Activated CD8-positive, alpha-beta T cell treated with anti-CD3 and anti-CD28 coated beads for 36 hours (primary cell): ENCODE data around the gene RPP40. TPM values are rescaled to one million over a fixed set of nuclear protein-coding genes. Genes with fewer than 3 reads are reported as not detected.
A peak's percentile ranks its signal among the peaks of the same experiment; 100 is the strongest.
"Not testable (repeated sequence)": the region's sequence is repeated elsewhere in the genome, so short reads cannot be mapped to it uniquely, and the experiment has no call there.

Source experiments
- ATAC-seq: fragments of 200-7000 bp; cut with Tn5 transposase; one replicate; pipeline ENCODE4 v1.10.0; 2021; ENCODE audit warnings: mild to moderate bottlenecking, moderate library complexity
- CTCF ChIA-PET: fragments of 350-600 bp; sonication (Branson Sonifier 250); formaldehyde crosslinking; loops from one replicate; lab custom pipeline; 2021; ENCODE audit warnings: antibody characterized with exemption; lab: Charles Lee
- POLR2A ChIA-PET: fragments of 350-600 bp; sonication (Branson Sonifier 250); formaldehyde crosslinking; loops from one replicate; lab custom pipeline; 2021; ENCODE audit warnings: antibody characterized with exemption; lab: Charles Lee
- DNase-seq: peaks from one replicate; pipeline ENCODE4 v3.0.0-alpha.2; 2020
- H3K27ac Mint-ChIP-seq: one replicate; pipeline ENCODE4 v1.8.0; 2021; ENCODE audit warnings: mild to moderate bottlenecking, mixed read lengths
- H3K27me3 Mint-ChIP-seq: one replicate; pipeline ENCODE4 v1.8.0; 2021; ENCODE audit warnings: mixed read lengths
- H3K36me3 Mint-ChIP-seq: one replicate; pipeline ENCODE4 v1.8.0; 2021; ENCODE audit warnings: low read depth, mixed read lengths
- H3K4me1 Mint-ChIP-seq: one replicate; pipeline ENCODE4 v1.8.0; 2021; ENCODE audit warnings: low read depth, mixed read lengths
- H3K4me3 Mint-ChIP-seq: one replicate; pipeline ENCODE4 v1.8.0; 2021; ENCODE audit warnings: mild to moderate bottlenecking, moderate library complexity, mixed read lengths
- H3K9me3 Mint-ChIP-seq: one replicate; pipeline ENCODE4 v1.8.0; 2021; ENCODE audit warnings: mixed read lengths
- intact Hi-C: fragments of 100-400 bp; cut with micrococcal nuclease; formaldehyde crosslinking; loops from one replicate; pipeline ENCODE4 v1.10.0; 2022
- total RNA-seq, 2 experiments: library from RNA; stranded (reverse); gene quantifications; one replicate each; pipeline ENCODE4 v1.2.3, GENCODE V29; 2021
- TF ChIP-seq, protein P1 (sequence below): fragments of 200-600 bp; IDR thresholded peaks from one replicate; pipeline ENCODE4 v1.8.0; 2022; ENCODE audit warnings: antibody characterized with exemption, mild to moderate bottlenecking

RPP40 gene
- total RNA-seq, 2 experiments from 2014 or later = 9.5 to 11.1 TPM

DNA sequence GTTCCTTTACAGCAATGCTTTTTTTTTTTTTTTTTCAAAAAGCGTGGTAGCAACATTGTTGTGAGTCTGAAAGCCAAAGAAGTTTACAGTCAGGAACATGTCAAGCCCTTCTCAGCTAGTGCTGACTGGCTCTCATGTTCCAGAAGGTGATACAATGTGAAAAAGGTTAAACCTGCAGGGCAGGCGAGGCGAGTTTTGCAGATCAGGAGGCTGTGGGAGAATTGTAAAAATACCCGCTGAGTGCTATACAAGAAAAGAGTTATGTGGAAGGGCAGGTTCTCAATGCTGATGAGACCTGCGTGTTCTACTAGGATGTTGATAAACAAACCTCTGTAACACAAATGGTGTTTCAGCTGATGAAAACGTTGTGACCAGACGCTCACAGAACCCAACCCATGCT, 30.9 kb upstream of the RPP40 start:
- ATAC-seq (no peak), DNase-seq (no peak)
- peaks cover 8% of the 10 kb centered on the region for H3K4me1 Mint-ChIP-seq
- peaks cover 2% of the 10 kb centered on the region for H3K9me3 Mint-ChIP-seq
- no peaks in the 10 kb centered on the region for H3K27me3 Mint-ChIP-seq
- POLR2A ChIA-PET = no interaction called here
- no peak overlapping the region for H3K27ac Mint-ChIP-seq
- intact Hi-C loops = no loop called here
- TF ChIP-seq, protein P1, sequence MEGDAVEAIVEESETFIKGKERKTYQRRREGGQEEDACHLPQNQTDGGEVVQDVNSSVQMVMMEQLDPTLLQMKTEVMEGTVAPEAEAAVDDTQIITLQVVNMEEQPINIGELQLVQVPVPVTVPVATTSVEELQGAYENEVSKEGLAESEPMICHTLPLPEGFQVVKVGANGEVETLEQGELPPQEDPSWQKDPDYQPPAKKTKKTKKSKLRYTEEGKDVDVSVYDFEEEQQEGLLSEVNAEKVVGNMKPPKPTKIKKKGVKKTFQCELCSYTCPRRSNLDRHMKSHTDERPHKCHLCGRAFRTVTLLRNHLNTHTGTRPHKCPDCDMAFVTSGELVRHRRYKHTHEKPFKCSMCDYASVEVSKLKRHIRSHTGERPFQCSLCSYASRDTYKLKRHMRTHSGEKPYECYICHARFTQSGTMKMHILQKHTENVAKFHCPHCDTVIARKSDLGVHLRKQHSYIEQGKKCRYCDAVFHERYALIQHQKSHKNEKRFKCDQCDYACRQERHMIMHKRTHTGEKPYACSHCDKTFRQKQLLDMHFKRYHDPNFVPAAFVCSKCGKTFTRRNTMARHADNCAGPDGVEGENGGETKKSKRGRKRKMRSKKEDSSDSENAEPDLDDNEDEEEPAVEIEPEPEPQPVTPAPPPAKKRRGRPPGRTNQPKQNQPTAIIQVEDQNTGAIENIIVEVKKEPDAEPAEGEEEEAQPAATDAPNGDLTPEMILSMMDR = no peak
- CTCF ChIA-PET = no interaction called here
- peaks cover 2% of the 10 kb centered on the region for H3K36me3 Mint-ChIP-seq
- no peak overlapping the region for H3K4me3 Mint-ChIP-seq

DNA sequence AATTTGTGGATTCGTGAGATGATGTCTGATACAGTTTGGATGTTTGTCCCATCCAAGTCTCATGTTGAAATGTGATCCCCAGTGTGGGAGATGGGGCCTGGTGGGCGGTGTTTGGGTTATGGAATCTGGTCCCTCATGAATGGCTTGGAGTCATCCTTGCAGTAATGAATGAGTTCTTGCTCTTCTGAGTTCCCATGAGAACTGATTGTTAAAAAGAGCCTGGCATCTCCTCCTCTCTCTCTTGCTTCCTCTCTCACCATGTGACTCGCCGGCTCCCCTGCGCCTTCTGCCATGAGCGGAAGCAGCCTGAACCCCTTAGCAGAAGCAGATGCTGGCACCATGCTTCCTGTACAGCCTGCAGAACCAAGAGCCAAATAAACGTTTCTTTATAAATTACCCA, 30.5 kb upstream of the RPP40 start:
- Mint-ChIP-seq H3K36me3 (peaks cover 2% of the 10 kb centered on the region), H3K27ac (no peak overlapping the region), H3K9me3 (peaks cover 2% of the 10 kb centered on the region), H3K4me3 (no peak overlapping the region), H3K27me3 (no peaks in the 10 kb centered on the region), H3K4me1 (peaks cover 8% of the 10 kb centered on the region)
- TF ChIP-seq, protein P1 = no peak
- DNase-seq = no peak
- POLR2A ChIA-PET = no interaction called here
- no peak for ATAC-seq
- intact Hi-C loops = no loop called here
- CTCF ChIA-PET = no interaction called here

DNA sequence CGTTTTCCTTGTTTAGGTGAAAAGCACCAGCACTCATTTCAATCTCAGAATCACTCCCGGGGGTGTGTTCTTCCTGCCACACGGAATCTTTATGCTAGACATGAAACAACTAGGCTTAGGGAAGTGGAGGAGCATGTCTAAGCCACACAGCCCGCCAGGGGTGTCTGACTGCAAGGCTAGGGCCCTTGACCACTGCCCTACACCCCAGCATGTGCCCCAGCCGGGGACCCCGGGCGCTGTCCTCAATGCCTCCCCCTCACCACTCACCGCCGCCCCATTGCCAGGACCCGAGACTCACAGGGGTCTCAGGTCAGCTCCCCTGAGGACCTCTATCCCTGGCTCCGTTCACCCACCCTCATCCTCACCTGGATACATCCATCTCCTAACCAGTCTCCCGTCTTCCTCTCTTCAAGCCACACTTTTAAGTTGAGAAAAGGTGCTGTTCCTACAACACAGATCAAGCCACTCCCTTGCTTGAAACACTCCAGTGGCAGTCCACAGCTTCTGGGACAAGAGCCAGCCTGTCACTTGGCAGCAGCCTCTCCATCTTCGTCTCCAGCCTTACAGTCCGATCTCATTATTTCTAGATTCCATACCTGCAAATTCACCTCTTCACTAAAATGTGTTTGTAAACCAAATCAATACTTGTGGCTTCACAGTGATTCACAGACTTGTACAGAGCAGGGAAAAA, 29.5 kb upstream of the RPP40 start:
- DNase-seq, intact Hi-C loops, H3K27ac Mint-ChIP-seq, H3K9me3 Mint-ChIP-seq, H3K4me3 Mint-ChIP-seq, POLR2A ChIA-PET, H3K27me3 Mint-ChIP-seq, H3K36me3 Mint-ChIP-seq, CTCF ChIA-PET, H3K4me1 Mint-ChIP-seq, ATAC-seq: not testable (repeated sequence)

DNA sequence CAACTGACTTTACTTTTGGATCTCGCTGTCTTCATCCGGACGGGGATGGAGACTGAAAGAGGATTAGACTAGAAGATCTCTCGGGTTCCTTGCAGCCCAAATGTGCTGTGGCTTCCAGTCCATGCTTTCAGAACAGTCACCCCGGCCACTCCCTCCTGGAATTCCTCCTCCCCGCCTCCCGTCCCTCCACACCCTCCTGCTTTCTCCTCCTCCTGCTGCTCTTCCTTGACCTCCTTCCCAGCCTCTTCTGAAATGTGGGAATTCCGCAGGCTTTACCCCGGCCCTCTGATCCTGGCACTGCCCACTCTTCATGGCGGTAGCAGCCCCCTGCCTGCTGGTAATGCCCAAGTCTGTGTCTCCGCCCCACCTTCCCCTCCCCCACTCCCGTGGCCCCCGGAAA, 28.9 kb upstream of the RPP40 start:
- ATAC-seq, CTCF ChIA-PET: not testable (repeated sequence)

GRCh38 chr6:5031150-5031549, 27.3 kb upstream of the RPP40 start:
- Mint-ChIP-seq H3K4me1 (peaks cover 12% of the 10 kb centered on the region), H3K27me3 (no peaks in the 10 kb centered on the region), H3K4me3 (no peak overlapping the region), H3K9me3 (peaks cover 2% of the 10 kb centered on the region), H3K36me3 (peaks cover 2% of the 10 kb centered on the region), H3K27ac (peak overlapping the region; percentile 78)
- ATAC-seq = no peak
- ChIA-PET POLR2A (no interaction called here), CTCF (interaction anchor here (0.6 to 2.1 kb wide), 13 partner anchors 7 to 1013 kb away, joined by 3 to 13 read pairs (median 4); partner anchors contain the start of gene RPP40)
- TF ChIP-seq, protein P1 = no peak
- no peak for DNase-seq
- intact Hi-C loops = no loop called here

More for the DNA sequence above, 28.9 kb upstream of the RPP40 start:
- intact Hi-C loops, H3K27me3 Mint-ChIP-seq, H3K9me3 Mint-ChIP-seq, POLR2A ChIA-PET, H3K4me3 Mint-ChIP-seq, H3K36me3 Mint-ChIP-seq, H3K4me1 Mint-ChIP-seq, H3K27ac Mint-ChIP-seq, DNase-seq: not testable (repeated sequence)

GRCh38 chr6:5030596-5031136, 26.8 kb upstream of the RPP40 start:
- POLR2A ChIA-PET = interaction anchor here (0.7 kb wide), 1 partner anchor 23 kb away, joined by 3 read pairs; no protein-coding TSS in a partner anchor

More at GRCh38 chr6:5030596-5031136, 26.8 kb upstream of the RPP40 start:
- Mint-ChIP-seq H3K27me3 (no peaks in the 10 kb centered on the region), H3K4me3 (no peak overlapping the region), H3K36me3 (peaks cover 2% of the 10 kb centered on the region), H3K9me3 (peaks cover 2% of the 10 kb centered on the region), H3K4me1 (peaks cover 12% of the 10 kb centered on the region), H3K27ac (peak overlapping the region; percentile 78)
- ATAC-seq (peak; percentile 99), DNase-seq (peak; percentile 92)
- intact Hi-C loops = no loop called here
- CTCF ChIA-PET = interaction anchor here (0.6 to 2.1 kb wide), 15 partner anchors 8 to 1013 kb away, joined by 3 to 13 read pairs (median 4); partner anchors contain the start of gene RPP40
- TF ChIP-seq, protein P1 = peak; percentile 58
